Ishikawa (cell line): ENCODE data around the gene HACD1.

Experiments
- CEBPB ChIP-seq: IDR thresholded peaks from 2 replicates; pipeline ENCODE4 v1.6.1; 2012
- CREB1 ChIP-seq: IDR thresholded peaks from 2 replicates; pipeline ENCODE4 v1.6.1; 2012; ENCODE audit warnings: low read depth
- EGR1 ChIP-seq: IDR thresholded peaks from 2 replicates; pipeline ENCODE4 v1.6.1; 2012
- EP300 ChIP-seq: IDR thresholded peaks from 2 replicates; pipeline ENCODE4 v1.6.1; 2012; ENCODE audit warnings: borderline replicate concordance
- FOXM1 ChIP-seq: IDR thresholded peaks from 2 replicates; pipeline ENCODE4 v1.6.1; 2012; ENCODE audit warnings: low read depth, borderline replicate concordance
- MAX ChIP-seq: IDR thresholded peaks from 2 replicates; pipeline ENCODE4 v1.6.1; 2012
- NFIC ChIP-seq: IDR thresholded peaks from 2 replicates; pipeline ENCODE4 v1.6.1; 2012
- RAD21 ChIP-seq: IDR thresholded peaks from 2 replicates; pipeline ENCODE4 v1.6.1; 2012; ENCODE audit warnings: low read depth
- REST ChIP-seq: IDR thresholded peaks from 2 replicates; pipeline ENCODE4 v1.6.1; 2012; ENCODE audit warnings: low read depth, mild to moderate bottlenecking
- TAF1 ChIP-seq: IDR thresholded peaks from 2 replicates; pipeline ENCODE4 v1.6.1; 2012; ENCODE audit warnings: low read depth, mild to moderate bottlenecking
- TCF12 ChIP-seq: IDR thresholded peaks from 2 replicates; pipeline ENCODE4 v1.6.1; 2012; ENCODE audit warnings: low read depth
- TEAD4 ChIP-seq: IDR thresholded peaks from 2 replicates; pipeline ENCODE4 v1.6.1; 2012
- USF1 ChIP-seq: IDR thresholded peaks from 2 replicates; pipeline ENCODE4 v1.6.1; 2012
- YY1 ChIP-seq: IDR thresholded peaks from 2 replicates; pipeline ENCODE4 v1.6.1; 2012; ENCODE audit warnings: low read depth
- ZBTB7A ChIP-seq: IDR thresholded peaks from 2 replicates; pipeline ENCODE4 v1.6.1; 2012; ENCODE audit warnings: low read depth

Gene HACD1

GRCh38 chr10:17586821-17587234, 30.3 kb downstream of the HACD1 start:
- TF ChIP-seq TEAD4 = no peak
- no peak for TF ChIP-seq FOXM1
- TF ChIP-seq EGR1 = no peak
- no peak for TF ChIP-seq RAD21
- no peak for TF ChIP-seq CREB1
- no peak for TF ChIP-seq USF1
- TF ChIP-seq YY1 = no peak
- TF ChIP-seq NFIC = no peak
- TF ChIP-seq EP300 = no peak
- no peak for TF ChIP-seq CEBPB
- TF ChIP-seq TAF1 = no peak
- no peak for TF ChIP-seq REST
- TF ChIP-seq TCF12 = no peak
- TF ChIP-seq ZBTB7A = no peak
- no peak for TF ChIP-seq MAX

GRCh38 chr10:17585016-17585415, 32.2 kb downstream of the HACD1 start:
- TF ChIP-seq CEBPB = no peak
- no peak for TF ChIP-seq USF1
- no peak for TF ChIP-seq TEAD4
- TF ChIP-seq MAX = no peak
- TF ChIP-seq EGR1 = no peak
- no peak for TF ChIP-seq REST
- no peak for TF ChIP-seq TAF1
- no peak for TF ChIP-seq RAD21
- no peak for TF ChIP-seq NFIC
- no peak for TF ChIP-seq CREB1
- no peak for TF ChIP-seq YY1
- no peak for TF ChIP-seq FOXM1
- TF ChIP-seq TCF12 = no peak
- TF ChIP-seq ZBTB7A = no peak
- no peak for TF ChIP-seq EP300

GRCh38 chr10:17580885-17581284, 36.3 kb downstream of the HACD1 start:
- no peak for TF ChIP-seq YY1
- TF ChIP-seq MAX = no peak
- no peak for TF ChIP-seq USF1
- no peak for TF ChIP-seq NFIC
- TF ChIP-seq REST = no peak
- TF ChIP-seq TAF1 = no peak
- no peak for TF ChIP-seq TCF12

GRCh38 chr10:17578603-17579002, 38.6 kb downstream of the HACD1 start:
- TF ChIP-seq EP300 (no peak), NFIC (no peak), TAF1 (no peak), FOXM1 (no peak), TEAD4 (no peak), USF1 (no peak), MAX (no peak), RAD21 (no peak), REST (no peak), YY1 (no peak), ZBTB7A (no peak), EGR1 (no peak)
